HCEC 1CT (cell line): ENCODE data around the gene PSEN1.

ENCODE experiments used
- DNase-seq: peaks from one replicate; pipeline ENCODE4 v3.0.0-alpha.2; 2017

The PSEN1 gene

GRCh38 chr14:73136387-73137225 is at the start of gene PSEN1:
Gene PSEN1 (plus strand): TSS chr14:73136507. CDS start chr14:73148020, 11,513 bp downstream.
- DNase-seq, result peak; percentile 85

GRCh38 chr14:73091044-73091443 is 45.3 kb upstream of the PSEN1 start:
- DNase-seq, result no peak

- no peak for DNase-seq
Observed at GRCh38 chr14:73097421-73097820, 38.9 kb upstream of the PSEN1 start.

GRCh38 chr14:73100334-73100733 is 36.0 kb upstream of the PSEN1 start:
- no peak for DNase-seq

GRCh38 chr14:73102806-73103497 is 33.4 kb upstream of the PSEN1 start:
- DNase-seq, result no peak

- DNase-seq, result no peak
Observed at GRCh38 chr14:73105050-73105449, 31.3 kb upstream of the PSEN1 start.

- no peak for DNase-seq
Observed at GRCh38 chr14:73105727-73106126, 30.6 kb upstream of the PSEN1 start.

GRCh38 chr14:73116079-73116665 is 20.1 kb upstream of the PSEN1 start:
- DNase-seq, result no peak

- DNase-seq, result no peak
Observed at GRCh38 chr14:73124180-73124894, 12.0 kb upstream of the PSEN1 start.

- no peak for DNase-seq
Observed at GRCh38 chr14:73125169-73125588, 11.1 kb upstream of the PSEN1 start.

- no peak for DNase-seq
Observed at GRCh38 chr14:73125746-73126145, 10.6 kb upstream of the PSEN1 start.

GRCh38 chr14:73133795-73134194 is 2.5 kb upstream of the PSEN1 start:
- DNase-seq, result no peak

- no peak for DNase-seq
Observed at GRCh38 chr14:73136085-73136386, 271 bp upstream of the PSEN1 start.

GRCh38 chr14:73140811-73141323 is 4.6 kb downstream of the PSEN1 start:
- no peak for DNase-seq

GRCh38 chr14:73142216-73142615 is 5.9 kb downstream of the PSEN1 start:
- DNase-seq, result no peak

GRCh38 chr14:73143003-73143402 is 6.7 kb downstream of the PSEN1 start:
- no peak for DNase-seq

GRCh38 chr14:73143617-73144016 is 7.3 kb downstream of the PSEN1 start:
- no peak for DNase-seq

GRCh38 chr14:73145371-73145770 is 9.1 kb downstream of the PSEN1 start:
- DNase-seq, result no peak

GRCh38 chr14:73146111-73146510 is 9.8 kb downstream of the PSEN1 start:
- DNase-seq, result no peak

- peak; percentile 40 for DNase-seq
Observed at GRCh38 chr14:73149753-73150152, 13.4 kb downstream of the PSEN1 start.

GRCh38 chr14:73153272-73153671 is 17.0 kb downstream of the PSEN1 start:
- DNase-seq, result no peak

GRCh38 chr14:73162251-73162650 is 25.9 kb downstream of the PSEN1 start:
- no peak for DNase-seq

- no peak for DNase-seq
Observed at GRCh38 chr14:73166399-73166798, 30.1 kb downstream of the PSEN1 start.
